Smooth muscle cell (in vitro differentiated cells): ENCODE data around the gene KASH5. TPM values are rescaled to one million over a fixed set of nuclear protein-coding genes. Genes with fewer than 3 reads are reported as not detected.

Source experiments
- DNase-seq: peaks from one replicate; lab custom pipeline; 2025; ENCODE audit not compliant: unreplicated experiment; lab: John Stamatoyannopoulos, UW
- H2AFZ ChIP-seq: fragments of 200-600 bp; sonication (generic); 2 replicates; pipeline ENCODE4 v1.6.0; 2016; ENCODE audit warnings: antibody characterized with exemption, low read depth, mild to moderate bottlenecking
- H3F3A ChIP-seq: fragments of 200-600 bp; sonication (generic); 2 replicates; pipeline ENCODE4 v1.6.0; 2017; ENCODE audit warnings: antibody characterized with exemption, low read depth
- H3K27ac ChIP-seq: fragments of 200-600 bp; sonication (generic); 2 replicates; pipeline ENCODE4 v1.5.1; 2016; ENCODE audit warnings: low read depth, mild to moderate bottlenecking
- H3K27me3 ChIP-seq: fragments of 200-600 bp; sonication (generic); 2 replicates; pipeline ENCODE4 v1.6.1; 2016; ENCODE audit warnings: low read depth, mild to moderate bottlenecking
- H3K36me3 ChIP-seq: fragments of 200-600 bp; sonication (generic); 2 replicates; pipeline ENCODE4 v1.5.1; 2016; ENCODE audit warnings: low read depth
- H3K4me1 ChIP-seq: fragments of 200-600 bp; sonication (generic); 2 replicates; pipeline ENCODE4 v1.5.1; 2016; ENCODE audit warnings: low read depth
- H3K4me2 ChIP-seq: fragments of 200-600 bp; sonication (generic); 2 replicates; pipeline ENCODE4 v1.6.0; 2016; ENCODE audit warnings: mild to moderate bottlenecking
- H3K4me3 ChIP-seq: fragments of 200-600 bp; sonication (generic); 2 replicates; pipeline ENCODE4 v1.5.1; 2016; ENCODE audit warnings: mild to moderate bottlenecking
- H3K79me2 ChIP-seq: fragments of 200-600 bp; sonication (generic); 2 replicates; pipeline ENCODE4 v1.6.0; 2016; ENCODE audit warnings: low read depth, mild to moderate bottlenecking
- H3K9ac ChIP-seq: fragments of 200-600 bp; sonication (generic); 2 replicates; pipeline ENCODE4 v1.6.0; 2016; ENCODE audit warnings: low read depth
- H3K9me3 ChIP-seq: fragments of 200-600 bp; sonication (generic); replicated peaks from 2 replicates; pipeline ENCODE4 v1.5.1; 2016; ENCODE audit warnings: low read depth
- H4K20me1 ChIP-seq: fragments of 200-600 bp; sonication (generic); 2 replicates; pipeline ENCODE4 v1.6.0; 2016; ENCODE audit warnings: low read depth
- CTCF ChIP-seq: fragments of 200-600 bp; sonication (generic); IDR thresholded peaks from 2 replicates; pipeline ENCODE4 v1.5.1; 2017; ENCODE audit warnings: borderline replicate concordance, mild to moderate bottlenecking, antibody characterized with exemption; ENCODE audit not compliant: insufficient read depth, poor library complexity, severe bottlenecking
- WGBS: methylation state at CpG from one replicate; pipeline ENCODE4 v1.1.7; 2016; ENCODE audit warnings: low lambda C conversion rate; 5-methylcytosine and 5-hydroxymethylcytosine counted together
- polyA plus RNA-seq: library from polyadenylated mRNA; unstranded; fragments of >200 nt; fragmentation: Nextera tagmentation; extraction: Ambion mirVana; gene quantifications from 2 replicates; pipeline ENCODE4 v1.2.1, GENCODE V29; 2016
- total RNA-seq: library from RNA; depleted of rRNA; stranded (reverse); fragments of >200 nt; gene quantifications from 2 replicates; pipeline ENCODE4 v1.2.3, GENCODE V29; 2014

KASH5 gene
- total and polyA plus RNA-seq, 2 experiments from 2014 or later, result not detected

- no peak overlapping the region for H3K9ac ChIP-seq
- no peak overlapping the region for H3K4me2 ChIP-seq
- H3K4me3 ChIP-seq, result no peak overlapping the region
- H3K27me3 ChIP-seq, result peaks cover 100% of the 10 kb centered on the region
- 85% methylated on average over 28 of the region's 28 CpGs for WGBS
- TF ChIP-seq CTCF, result no peak
- peaks cover 6% of the 10 kb centered on the region for H3K4me1 ChIP-seq
- no peaks in the 10 kb centered on the region for H4K20me1 ChIP-seq
- no peaks in the 10 kb centered on the region for H3K79me2 ChIP-seq
- no peak overlapping the region for H2AFZ ChIP-seq
- DNase-seq, result no peak
- no peaks in the 10 kb centered on the region for H3K36me3 ChIP-seq
- no peak overlapping the region for H3K27ac ChIP-seq
- no peaks in the 10 kb centered on the region for H3K9me3 ChIP-seq
- H3F3A ChIP-seq, result no peaks in the 10 kb centered on the region
Observed at GRCh38 chr19:49430678-49431329, 42.8 kb downstream of the KASH5 start.

- no peak for TF ChIP-seq CTCF
- 89% methylated on average over 29 of the region's 29 CpGs for WGBS
- Histone ChIP-seq H3F3A (no peaks in the 10 kb centered on the region), H3K4me2 (no peak overlapping the region), H3K4me1 (peaks cover 6% of the 10 kb centered on the region), H3K36me3 (no peaks in the 10 kb centered on the region), H3K27me3 (peaks cover 100% of the 10 kb centered on the region), H2AFZ (no peak overlapping the region), H3K79me2 (no peaks in the 10 kb centered on the region), H3K9me3 (no peaks in the 10 kb centered on the region), H4K20me1 (no peaks in the 10 kb centered on the region), H3K4me3 (no peak overlapping the region), H3K27ac (no peak overlapping the region), H3K9ac (no peak overlapping the region)
- DNase-seq, result no peak
Observed at GRCh38 chr19:49431330-49431749, 43.3 kb downstream of the KASH5 start.

- no peak overlapping the region for H3K27ac ChIP-seq
- H3K79me2 ChIP-seq, result no peaks in the 10 kb centered on the region
- H3K9me3 ChIP-seq, result no peaks in the 10 kb centered on the region
- H3K9ac ChIP-seq, result no peak overlapping the region
- WGBS, result 20% methylated on average over 58 of the region's 63 CpGs
- peaks cover 6% of the 10 kb centered on the region for H3K4me1 ChIP-seq
- H4K20me1 ChIP-seq, result no peaks in the 10 kb centered on the region
- no peak overlapping the region for H2AFZ ChIP-seq
- no peak overlapping the region for H3K4me2 ChIP-seq
- no peak for TF ChIP-seq CTCF
- DNase-seq, result no peak
- H3K4me3 ChIP-seq, result no peak overlapping the region
- H3K27me3 ChIP-seq, result peaks cover 100% of the 10 kb centered on the region
- no peaks in the 10 kb centered on the region for H3F3A ChIP-seq
- H3K36me3 ChIP-seq, result no peaks in the 10 kb centered on the region
Observed at GRCh38 chr19:49432141-49433073, 44.4 kb downstream of the KASH5 start.
